ENCODE measurements around the gene SATB2.

DNA sequence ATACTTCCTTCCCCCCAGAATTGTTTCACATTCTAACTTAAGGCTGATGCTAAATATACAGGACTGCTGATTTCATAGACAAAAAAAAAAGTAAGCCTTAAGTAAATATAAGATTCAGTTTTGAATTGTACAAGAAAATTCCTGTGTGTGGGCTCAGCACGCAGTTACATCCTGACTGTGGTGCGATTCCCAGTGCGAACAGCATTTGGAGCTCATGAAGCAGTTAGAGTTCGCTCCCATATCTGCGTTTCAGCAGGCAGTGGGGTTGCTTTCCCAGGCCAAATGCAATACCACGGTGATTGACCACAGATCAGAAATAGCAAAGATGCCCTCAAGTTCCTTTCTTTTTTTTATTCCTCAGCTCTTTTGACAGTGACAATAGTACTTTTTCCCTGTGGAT, 75.6 kb downstream of the SATB2 start:
- TF ChIP-seq, protein P1, sequence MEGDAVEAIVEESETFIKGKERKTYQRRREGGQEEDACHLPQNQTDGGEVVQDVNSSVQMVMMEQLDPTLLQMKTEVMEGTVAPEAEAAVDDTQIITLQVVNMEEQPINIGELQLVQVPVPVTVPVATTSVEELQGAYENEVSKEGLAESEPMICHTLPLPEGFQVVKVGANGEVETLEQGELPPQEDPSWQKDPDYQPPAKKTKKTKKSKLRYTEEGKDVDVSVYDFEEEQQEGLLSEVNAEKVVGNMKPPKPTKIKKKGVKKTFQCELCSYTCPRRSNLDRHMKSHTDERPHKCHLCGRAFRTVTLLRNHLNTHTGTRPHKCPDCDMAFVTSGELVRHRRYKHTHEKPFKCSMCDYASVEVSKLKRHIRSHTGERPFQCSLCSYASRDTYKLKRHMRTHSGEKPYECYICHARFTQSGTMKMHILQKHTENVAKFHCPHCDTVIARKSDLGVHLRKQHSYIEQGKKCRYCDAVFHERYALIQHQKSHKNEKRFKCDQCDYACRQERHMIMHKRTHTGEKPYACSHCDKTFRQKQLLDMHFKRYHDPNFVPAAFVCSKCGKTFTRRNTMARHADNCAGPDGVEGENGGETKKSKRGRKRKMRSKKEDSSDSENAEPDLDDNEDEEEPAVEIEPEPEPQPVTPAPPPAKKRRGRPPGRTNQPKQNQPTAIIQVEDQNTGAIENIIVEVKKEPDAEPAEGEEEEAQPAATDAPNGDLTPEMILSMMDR (IDR thresholded peaks at IDR 0.05): no peak
- no peak for TF ChIP-seq ZFX (IDR thresholded peaks at IDR 0.05; ENCODE audit: borderline replicate concordance)
